AG09309 (cell line): ENCODE data around the gene ACOXL.

Experiments
- DNase-seq: peaks from one replicate; pipeline ENCODE4 v3.0.0-alpha.2; 2010; ENCODE audit warnings: low read depth
- H3K4me3 ChIP-seq: 2 replicates; pipeline ENCODE4 v1.5.1; 2011; ENCODE audit warnings: mild to moderate bottlenecking, low read depth, low read length, moderate library complexity; ENCODE audit not compliant: control insufficient read depth
- CTCF ChIP-seq: IDR thresholded peaks from 2 replicates; pipeline ENCODE4 v1.5.1; 2011; ENCODE audit warnings: mild to moderate bottlenecking, low read depth, low read length, inconsistent platforms; ENCODE audit not compliant: insufficient read depth, control insufficient read depth; ENCODE audit errors: missing control alignments

Gene ACOXL

GRCh38 chr2:110940376-110940910, 208.1 kb downstream of the ACOXL start:
- TF ChIP-seq CTCF, result no peak
- no peak overlapping the region for H3K4me3 ChIP-seq
- DNase-seq, result no peak

- DNase-seq, result no peak
- H3K4me3 ChIP-seq, result no peak overlapping the region
- TF ChIP-seq CTCF, result no peak
Observed at GRCh38 chr2:110941226-110941625, 208.9 kb downstream of the ACOXL start.

- no peak overlapping the region for H3K4me3 ChIP-seq
- TF ChIP-seq CTCF, result no peak
- no peak for DNase-seq
Observed at GRCh38 chr2:110943070-110943634, 210.8 kb downstream of the ACOXL start.

GRCh38 chr2:110946902-110947301, 214.5 kb downstream of the ACOXL start:
- no peak for DNase-seq
- H3K4me3 ChIP-seq, result no peak overlapping the region
- no peak for TF ChIP-seq CTCF

GRCh38 chr2:110948027-110948674, 215.8 kb downstream of the ACOXL start:
- no peak for TF ChIP-seq CTCF
- no peak overlapping the region for H3K4me3 ChIP-seq
- no peak for DNase-seq

- TF ChIP-seq CTCF, result no peak
Observed at GRCh38 chr2:110950281-110950680, 217.9 kb downstream of the ACOXL start.

More at GRCh38 chr2:110950281-110950680, 217.9 kb downstream of the ACOXL start:
- no peak overlapping the region for H3K4me3 ChIP-seq
- no peak for DNase-seq
